ENCODE measurements around the gene TDRD9.
"Not testable (repeated sequence)": the region's sequence is repeated elsewhere in the genome, so short reads cannot be mapped to it uniquely, and the experiment has no call there.

- TF ChIP-seq CTCF (IDR thresholded peaks at IDR 0.05; ENCODE audit: low read length); EZH2 (optimal IDR thresholded peaks at IDR 0.05; ENCODE audit: low read depth, low read length): not testable (repeated sequence)
These were observed 39.3 kb upstream of the TDRD9 start for GRCh38 chr14:103889002-103889312.

Data from MM.1S (cell line).